ENCODE results near the gene OR2AT4.
"Not testable (repeated sequence)": the region's sequence is repeated elsewhere in the genome, so short reads cannot be mapped to it uniquely, and the experiment has no call there.

The OR2AT4 gene

DNA sequence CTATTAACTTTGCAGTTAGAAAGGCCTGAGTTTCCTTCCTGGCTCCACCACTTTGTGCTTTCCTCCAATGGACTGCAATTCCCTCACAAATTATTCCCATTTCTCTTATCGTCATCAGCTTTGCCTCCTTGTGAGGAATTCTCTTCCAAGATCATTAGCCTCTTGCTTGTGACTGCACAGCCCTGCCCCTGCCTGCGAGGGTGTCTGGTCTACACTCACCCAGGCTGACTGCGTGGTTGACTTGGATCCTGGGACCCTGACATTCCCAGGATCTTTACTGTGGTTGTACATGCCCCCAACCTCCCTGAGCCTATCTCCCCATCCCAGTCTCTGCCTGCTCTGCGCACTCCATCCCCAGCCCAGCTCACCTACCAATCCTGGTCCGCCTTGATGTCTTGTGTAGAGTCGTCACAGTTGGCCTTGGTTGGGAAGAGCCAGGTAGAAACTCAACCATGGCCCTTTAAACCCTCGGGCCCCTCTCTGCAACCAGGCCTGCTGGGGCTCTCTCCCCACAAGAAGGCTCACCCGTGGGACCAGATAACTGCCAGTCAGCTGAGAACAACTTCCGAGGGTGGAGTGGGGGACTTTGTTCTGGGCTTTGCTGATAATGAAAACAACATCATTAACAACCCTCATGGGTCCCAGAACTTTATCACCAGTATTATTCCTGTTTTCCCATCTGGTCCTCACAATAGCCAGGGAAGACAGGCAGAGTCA is at the start of gene OR2AT4:
Gene OR2AT4 (minus strand): TSS at position 421 of the 717 bp plus-strand sequence.
- DNase-seq, result no peak

DNA sequence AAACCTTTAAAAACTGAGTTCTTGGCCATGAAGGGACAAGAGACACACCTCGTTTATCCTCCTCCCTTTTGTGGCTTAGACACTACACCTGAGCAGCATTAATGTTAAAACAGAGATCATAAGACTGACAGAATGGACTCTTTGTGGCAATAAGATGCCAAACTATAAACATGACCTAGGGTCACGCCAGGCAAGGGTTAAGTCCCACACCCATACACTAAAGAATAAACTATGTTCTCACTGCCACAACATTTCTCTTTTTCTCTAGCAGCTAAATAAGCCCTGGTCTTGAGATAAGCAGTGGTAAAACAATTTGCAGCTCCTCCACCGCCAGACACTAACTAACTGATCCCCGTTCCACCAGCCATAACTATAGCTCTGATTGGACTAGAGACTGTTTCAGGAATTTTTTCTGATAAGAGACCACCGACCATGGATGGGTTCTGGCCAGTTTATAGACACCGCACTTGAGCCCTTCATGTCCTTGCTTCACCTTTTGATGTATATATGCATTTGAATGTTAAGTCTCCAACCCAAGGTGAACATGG is 49.4 kb upstream of the OR2AT4 start:
- DNase-seq, result no peak

DNA sequence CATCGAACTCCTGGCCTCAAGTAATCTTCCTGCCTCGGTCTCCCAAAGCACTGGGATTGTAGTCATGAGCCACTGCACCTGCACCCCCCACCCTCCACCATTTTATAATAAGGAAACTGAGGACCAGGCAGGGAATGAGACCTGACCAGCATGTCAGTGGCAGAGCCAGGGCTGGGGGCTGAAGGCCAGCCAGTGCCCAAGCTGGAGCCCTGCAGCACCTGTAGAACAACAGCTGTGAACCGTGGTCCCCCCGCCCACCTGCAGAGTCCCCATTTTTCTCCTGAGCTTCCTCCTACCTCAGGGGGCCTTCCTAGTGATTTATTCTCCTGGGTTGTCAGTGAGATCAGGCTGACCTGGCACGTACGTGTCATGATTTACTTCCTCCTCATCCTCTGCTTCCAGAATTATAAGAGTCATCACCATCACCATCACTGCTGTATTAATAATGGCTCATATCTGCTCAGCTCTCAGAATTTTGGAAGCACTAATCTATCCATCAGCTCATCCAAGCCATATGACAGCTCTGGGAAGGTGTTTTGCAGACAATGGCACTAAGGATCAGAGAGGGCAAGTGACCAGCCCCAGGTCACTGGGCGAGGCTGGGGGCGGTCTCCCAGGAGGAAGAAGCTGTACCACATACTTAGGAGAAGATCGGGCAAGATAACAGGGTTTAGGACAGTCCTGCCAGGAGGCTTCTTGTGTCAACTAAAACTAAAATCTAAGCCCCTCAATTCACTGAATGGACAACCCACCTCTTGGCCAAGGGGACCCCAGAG is 48.7 kb upstream of the OR2AT4 start:
- no peak for DNase-seq

DNA sequence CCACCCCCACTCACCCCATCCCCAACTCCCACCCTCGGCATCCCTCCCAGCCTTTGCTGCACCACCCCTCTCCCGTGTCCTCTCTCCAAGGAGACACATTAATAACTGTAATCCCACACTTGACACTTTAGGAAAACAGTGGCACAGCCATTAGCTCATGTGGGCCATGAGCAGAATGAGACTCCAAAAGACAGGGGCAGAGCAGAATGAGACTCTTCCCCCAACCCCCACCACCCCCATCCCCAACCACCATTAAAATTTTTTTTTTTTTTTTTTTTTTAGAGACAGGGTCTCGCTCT is 48.0 kb upstream of the OR2AT4 start:
- DNase-seq, result no peak

DNA sequence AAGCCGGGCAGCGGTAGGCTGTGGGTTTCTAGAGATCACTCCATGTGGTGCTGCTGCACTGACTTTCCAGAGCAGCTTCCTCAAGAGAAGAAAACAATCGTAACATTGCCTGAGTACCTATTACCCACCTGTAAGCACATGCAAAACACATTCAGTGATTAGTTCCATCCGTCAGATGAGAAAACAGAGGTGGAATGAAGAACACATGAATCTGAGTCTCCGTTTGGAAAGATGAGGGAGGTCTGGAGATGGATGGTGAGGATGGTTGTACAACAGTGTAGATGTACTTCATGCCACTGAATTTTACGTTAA is 46.7 kb upstream of the OR2AT4 start:
- no peak for DNase-seq

DNA sequence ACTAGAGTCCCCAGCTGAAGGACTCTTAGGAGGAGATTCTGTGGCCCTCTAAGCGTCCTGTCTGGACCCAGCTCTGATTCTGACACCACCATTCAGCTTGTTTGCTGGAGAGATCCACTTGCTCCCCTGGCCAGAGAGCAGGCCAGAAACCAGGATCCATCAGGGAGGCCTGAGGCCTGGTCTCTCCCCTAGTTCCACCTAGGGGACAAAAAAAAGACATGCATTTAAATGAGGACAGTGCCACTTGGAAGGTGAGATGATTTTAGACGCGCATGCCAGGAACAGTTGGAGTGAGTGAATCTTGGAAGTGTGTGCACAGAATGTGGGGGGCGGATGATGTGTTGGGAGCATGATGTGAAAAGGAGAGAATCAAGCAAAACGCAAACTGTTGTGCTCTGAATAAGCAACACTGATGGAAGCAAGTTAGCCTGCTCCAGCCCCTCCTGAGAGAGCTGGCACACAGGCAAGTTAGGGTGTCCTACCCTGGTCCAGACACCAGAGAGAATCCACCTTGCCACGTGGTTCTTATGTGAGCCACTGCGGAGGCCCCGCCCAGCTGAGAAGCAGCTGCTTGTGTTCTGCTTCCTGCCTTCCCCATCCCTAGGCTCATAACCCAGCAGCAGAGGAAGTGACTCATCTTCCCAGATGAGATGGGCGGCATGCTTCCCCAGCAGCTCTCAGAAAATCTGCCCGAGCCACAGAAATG is 46.2 kb upstream of the OR2AT4 start:
- no peak for DNase-seq

DNA sequence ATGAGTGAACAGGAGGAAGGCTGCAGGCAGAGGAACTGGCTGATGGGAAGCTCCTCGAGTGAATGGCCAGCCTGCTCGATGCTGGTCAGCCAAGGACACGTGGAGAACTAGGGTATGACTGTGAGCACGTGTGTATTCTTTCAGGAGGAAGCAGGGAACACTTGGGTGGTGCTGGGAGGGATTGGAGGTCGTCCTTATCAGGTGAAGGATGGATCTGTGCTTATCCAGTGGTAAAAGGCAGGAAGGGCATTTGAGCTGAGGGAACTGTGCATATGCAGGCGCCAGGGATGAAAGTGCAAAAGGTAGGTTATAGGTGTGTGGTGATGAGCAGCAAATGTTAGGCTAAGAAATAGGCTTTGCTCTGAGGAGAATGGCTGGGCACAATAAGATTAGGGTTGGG is 44.5 kb upstream of the OR2AT4 start:
- DNase-seq, result no peak

DNA sequence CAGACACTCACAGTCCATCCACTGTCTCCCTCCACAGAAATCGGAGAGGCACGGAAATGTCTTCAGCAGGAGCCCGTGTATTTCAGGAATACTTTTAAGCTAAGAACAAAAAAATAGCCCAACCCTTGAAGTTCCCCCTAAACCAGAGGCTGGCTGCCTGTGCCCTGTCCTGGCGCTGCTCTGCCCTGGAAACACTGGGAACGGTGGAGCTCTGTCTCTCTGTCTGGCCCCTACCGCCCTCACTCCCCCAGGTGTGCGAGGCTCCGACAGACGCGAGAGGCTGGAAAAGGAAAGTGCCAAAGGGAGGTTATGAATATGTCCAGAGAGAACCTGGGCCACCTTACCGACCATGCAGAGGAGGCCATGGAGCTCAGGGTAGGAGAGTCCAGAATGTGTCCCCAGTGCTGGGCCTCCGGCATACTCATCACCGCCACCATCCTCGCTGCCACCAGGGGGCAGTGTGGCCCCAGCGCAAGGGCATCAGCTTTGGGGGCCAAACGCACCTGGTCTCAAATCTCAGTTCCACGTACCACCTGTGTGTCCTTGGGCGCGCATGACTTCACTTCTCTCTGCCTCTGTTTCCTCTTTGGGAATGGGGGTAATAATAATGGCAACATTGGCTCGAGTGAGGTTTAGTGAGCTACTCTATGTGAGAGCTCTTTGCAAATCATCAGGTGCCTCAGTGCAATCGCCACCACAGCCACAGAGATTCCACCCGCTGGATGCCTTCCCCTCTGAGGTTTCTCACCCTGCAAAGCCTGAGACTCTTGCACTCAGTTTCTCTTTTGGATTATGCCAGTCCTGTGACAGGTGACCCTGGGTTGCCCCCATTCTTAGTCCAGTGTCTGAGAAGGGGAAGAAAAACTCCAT is 43.8 kb upstream of the OR2AT4 start:
- DNase-seq, result no peak

DNA sequence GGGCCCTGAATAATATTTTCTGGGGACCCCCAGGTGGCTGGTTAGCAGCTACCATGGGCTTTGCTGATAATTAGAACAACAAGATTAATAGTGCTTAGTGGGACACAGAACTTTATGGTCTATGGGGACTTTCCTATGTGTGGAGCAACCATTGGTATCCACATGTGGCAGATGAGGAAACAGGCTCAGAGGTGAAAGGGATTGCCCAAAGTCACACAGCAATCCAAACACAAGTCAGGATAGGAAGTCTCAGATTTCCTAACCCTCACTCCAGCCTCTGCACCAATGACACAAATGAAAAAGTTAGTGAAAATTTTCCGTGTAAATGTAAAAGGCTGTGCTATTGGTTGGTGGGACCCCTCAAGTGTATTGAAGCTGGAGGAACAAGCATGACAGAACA is 39.0 kb upstream of the OR2AT4 start:
- DNase-seq, result no peak

DNA sequence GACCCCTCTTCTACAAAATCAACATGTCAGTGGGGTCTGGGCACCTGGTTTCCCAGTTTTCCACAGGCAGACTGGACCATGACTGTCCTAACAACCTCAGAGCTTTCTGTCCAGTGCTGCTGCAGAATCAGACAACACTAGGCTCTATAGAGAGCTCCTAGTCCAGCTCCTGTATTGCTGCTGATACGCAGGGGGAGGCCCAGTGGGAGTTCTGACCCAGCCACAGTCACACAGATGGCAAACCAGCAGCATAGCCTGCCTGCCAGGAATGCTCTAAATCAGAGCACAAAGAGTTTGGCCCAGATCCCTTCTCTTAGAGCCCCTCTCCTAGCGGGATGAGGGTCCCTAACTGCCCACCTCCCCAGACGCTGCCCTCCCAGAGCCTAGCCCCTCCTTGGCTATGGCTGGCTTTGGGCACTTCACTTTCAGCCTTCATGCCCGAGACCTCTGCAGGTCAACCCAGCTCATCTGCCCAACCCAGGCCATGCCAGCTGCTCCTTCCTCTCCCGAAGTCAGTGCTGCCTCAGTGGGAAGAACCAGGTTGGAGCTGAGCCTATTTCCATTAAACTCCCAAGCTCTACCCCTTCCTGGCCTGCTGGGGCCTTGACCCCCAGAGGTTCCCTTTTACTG is 38.5 kb upstream of the OR2AT4 start:
- DNase-seq, result no peak

DNA sequence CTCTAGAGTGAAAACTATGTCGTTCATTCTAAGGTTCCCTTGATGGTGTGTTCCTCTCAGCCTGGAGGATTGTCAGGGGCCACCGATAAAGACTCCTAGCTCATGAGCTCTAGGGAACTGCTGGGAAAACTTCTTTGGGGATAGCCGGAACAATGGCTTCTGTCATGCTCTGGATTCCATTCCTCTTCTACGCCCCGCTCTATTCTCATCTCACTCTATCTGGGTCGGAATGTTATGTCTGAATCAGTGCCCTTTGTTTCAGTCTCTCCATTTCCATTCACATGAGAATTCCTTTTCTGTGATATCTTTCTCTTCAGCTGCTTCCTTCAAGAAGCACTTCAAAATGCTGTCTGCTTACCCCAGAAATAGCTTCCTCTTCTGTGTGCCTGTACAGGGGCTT is 37.3 kb upstream of the OR2AT4 start:
- no peak for DNase-seq

DNA sequence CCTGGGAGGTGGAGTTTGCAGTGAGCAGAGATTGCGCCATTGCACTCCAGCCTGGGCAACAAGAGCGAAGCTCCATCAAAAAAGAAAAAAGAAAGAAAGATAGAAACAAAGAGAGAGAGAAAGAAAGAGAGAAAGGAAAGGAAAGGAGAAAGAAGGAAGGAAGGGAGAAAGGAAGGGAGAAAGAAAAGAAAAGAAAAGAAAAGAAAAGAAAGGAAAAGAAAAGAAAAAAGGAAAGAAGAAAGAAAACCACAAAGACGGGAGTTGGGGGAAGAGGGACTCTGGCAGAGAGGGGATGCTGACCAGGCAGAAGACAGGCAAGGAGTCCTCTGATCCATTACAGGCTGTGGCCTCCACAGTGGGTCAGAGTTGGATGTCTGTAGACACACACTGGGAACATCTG is 35.4 kb upstream of the OR2AT4 start:
- DNase-seq, result no peak

DNA sequence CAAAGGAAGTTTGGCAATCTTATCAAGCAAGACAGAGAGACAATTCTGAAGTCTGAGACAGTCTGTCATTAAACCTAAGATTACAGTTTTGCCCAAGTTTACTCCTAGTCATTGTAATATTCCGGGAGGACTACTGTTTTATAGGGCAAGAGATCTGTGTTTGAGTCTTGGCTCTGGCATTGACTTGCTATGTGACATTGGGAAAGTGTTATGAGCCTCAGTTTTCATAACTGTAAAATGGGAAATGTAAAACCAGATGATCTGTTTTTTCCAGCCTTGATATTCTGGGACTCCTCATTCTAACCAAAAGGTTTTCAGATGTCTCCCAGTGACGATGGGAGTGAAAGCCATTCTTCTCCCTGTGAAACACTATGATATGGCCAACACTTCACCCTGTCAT is 29.9 kb upstream of the OR2AT4 start:
- no peak for DNase-seq

DNA sequence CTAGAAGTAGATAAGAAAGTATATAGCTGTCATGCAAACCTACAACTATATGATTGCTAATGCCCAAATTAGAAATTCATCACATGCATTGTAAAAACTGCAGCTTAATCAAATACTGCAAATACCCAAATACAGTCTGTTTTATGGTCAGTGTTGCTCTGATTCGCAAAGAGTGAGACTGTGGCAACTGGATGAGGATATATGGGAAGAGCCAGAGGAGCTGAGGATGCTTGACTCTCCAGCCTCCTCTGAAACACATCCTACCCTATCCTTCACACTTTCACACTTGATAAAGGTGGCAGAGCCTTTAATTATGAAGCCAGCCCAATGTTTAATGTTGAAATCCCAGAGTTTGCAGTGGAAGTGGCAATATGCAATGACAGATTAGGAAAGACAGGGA is 21.9 kb upstream of the OR2AT4 start:
- no peak for DNase-seq

DNA sequence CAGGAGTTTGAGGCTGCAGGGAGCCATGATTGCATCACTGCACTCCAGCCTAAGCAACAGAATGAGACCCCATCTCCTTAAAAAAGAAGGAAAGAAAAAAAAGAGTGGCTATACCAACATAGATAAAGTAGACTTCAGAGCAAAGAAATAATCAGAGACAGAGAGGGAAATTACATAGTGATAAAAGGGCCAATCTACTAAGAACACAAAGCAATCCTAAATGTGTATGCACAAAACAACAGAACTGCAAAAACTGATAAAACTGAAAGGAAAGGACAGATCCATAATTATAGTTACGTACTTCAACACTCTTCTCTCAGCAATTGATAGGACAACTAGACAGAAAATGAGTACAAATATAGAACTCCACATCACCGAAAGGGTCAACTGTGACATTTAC is 17.8 kb upstream of the OR2AT4 start:
- no peak for DNase-seq

DNA sequence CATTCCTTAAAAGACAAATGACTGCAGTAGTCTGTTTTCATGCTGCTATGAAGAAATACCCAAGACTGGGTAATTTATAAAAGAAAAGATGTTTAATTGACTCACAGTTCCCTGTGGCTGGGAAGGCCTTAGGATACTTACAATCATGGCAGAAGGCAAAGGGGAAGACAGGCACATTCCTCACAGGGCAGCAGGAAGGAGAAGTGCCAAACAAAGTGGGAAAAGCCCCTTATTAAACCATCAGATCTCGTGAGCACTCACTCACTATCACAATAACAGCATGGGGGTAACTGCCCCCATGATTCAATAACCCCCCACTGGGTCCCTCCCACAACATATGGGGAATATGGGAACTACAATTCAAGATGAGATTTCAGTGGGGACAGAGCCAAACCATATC is 16.4 kb upstream of the OR2AT4 start:
- DNase-seq, result no peak

DNA sequence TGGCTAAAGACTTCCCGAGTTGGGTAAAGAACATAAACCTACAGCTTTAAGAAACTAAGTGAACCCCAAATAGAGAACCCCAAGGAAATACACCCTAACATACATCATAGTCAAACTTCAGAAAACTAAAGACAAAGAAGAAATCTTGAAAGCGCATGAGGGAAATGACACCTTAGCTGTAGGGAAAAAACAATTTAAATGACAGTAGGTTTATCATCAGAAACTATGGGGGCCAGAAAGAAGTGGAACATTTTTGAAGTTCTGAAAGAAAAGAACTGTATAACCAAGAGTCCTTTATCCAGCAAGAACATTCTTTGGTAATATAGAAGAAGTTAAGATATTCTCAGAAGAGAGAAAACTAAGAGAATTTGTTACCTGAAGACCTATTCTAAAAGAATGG is 15.5 kb upstream of the OR2AT4 start:
- DNase-seq, result no peak

DNA sequence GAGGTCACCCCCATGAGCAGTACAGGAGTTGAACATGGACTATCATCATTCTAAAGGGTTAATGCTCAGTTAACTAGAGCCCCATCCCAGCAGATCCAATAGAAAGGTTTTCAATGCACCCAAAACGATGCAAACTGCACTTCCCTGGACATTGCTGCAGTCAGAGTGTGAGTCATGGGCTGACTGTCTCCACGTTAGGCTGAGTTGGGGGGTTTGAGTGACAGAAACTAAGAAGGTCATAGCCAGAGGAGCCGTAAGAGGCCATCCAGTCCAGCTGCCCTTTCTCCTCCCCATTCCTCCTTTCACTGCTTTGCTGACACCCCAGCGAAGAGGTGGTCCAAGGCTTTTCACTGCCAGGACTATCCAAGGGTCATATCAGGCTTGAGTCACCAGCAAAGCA is 10.5 kb upstream of the OR2AT4 start:
- DNase-seq, result no peak

DNA sequence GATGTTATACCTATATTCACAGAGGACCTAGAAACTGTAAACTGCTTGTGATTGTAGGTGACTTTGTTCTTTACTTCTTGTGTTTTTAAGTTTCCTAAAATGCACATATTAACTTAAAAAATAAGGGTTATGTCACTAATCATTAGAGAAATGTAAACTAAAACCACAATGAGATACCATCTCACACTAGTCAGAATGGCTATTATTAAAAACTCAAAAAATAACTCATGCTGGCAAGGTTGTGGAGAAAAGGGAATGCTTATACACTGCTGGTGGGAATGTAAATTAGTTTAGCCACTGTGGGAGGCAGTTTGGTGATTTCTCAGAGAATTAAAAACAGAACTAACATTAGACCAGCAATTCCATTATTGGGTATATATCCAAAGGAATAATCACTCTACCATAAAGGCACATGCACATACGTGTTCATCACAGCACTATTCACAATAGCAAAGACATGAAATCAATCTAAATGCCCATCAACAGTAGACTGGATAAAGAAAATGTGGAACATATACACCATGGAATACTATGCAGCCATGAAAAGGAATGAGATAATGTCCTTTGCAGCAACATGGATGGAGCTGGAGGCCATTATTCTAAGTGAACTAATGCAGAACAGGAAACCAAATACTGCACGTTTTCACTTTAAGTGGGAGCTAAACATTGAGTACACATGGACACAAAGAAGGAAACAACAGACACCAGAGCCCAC is 9.4 kb upstream of the OR2AT4 start:
- DNase-seq, result not testable (repeated sequence)

DNA sequence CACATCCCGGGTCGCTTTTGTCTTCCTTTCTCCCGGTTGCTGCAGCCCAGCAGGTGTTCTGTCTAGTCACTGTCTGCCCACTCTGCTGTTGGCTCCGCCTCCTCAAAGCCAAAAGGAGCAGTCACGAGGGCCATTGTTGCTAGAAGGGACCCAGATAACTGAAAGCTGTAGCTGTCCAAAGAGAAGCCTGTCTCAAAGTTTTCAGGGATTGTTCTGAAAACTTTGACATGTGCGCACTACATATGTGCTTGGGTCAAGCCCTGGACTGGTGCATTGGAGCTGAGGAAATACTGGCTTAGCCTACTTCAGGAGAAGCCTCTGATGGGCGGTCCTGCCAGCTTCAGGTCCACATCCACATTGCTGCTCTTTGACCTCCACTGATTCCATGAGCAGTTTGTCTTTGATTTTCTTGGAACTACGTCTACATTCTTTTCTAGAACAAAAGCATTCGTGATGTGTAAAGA is 8.8 kb upstream of the OR2AT4 start:
- DNase-seq, result no peak

DNA sequence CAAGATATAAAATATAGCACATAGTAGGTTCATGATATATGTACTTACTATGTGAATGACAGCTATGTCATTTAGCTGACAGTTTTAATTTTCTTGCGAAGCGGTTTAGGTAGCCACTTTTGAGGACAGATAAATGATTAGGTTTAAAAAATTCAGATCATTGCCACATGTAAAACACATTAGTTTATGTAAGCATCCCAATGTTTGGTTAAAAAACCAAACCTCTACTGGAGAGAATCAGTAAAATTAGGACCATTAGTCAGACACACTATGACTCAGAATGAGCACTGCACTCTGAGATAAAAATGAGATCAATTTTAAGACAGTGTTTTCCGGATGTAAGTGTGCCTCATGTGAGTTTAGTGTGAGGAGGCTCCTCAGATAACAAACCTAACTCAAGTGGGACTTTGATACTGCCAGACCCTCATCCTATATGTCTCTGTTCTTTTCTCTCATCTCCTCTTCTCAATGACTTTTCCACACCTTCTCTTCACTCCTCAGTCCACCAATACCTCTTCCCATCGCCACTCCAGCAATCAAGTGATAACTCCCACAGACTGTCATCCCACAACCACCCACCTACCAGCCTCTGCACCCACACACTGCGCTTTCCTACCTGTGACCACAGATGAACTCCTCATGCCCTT is 6.8 kb upstream of the OR2AT4 start:
- DNase-seq, result no peak

Measured in NCI-H1105 treated with DMSO at 0.1 percent for 48 hours (cell line).